HG02840 (cell line): ENCODE data around the gene TRPC6.
"Not testable (repeated sequence)": the region's sequence is repeated elsewhere in the genome, so short reads cannot be mapped to it uniquely, and the experiment has no call there.

ENCODE experiments used
- ATAC-seq: cut with Tn5 transposase; IDR thresholded peaks from one replicate; pipeline ENCODE4 v1.9.1; 2021; ENCODE audit warnings: mild to moderate bottlenecking, moderate library complexity, moderate number of reproducible peaks; ENCODE audit not compliant: unreplicated experiment, low FRiP score

The TRPC6 gene

DNA sequence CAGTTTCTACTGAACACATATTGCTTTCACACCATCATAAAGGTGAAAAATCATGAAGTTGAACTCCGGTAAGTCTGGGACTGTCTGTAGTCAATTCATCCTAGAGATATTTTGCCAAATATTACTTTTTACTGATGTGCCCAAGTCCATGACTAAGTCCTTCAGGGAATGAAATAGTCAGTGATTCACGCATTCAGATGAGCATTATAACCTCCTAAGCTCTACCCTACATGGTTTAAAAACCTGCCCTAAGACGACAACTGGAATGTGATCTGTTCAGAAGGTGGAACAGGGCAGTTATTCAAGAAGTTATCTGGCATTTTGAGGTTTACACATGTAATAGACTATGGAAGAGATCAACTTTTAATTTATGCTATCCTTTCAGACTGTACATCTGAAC lies 125.6 kb downstream of the TRPC6 start:
- ATAC-seq: no peak

DNA sequence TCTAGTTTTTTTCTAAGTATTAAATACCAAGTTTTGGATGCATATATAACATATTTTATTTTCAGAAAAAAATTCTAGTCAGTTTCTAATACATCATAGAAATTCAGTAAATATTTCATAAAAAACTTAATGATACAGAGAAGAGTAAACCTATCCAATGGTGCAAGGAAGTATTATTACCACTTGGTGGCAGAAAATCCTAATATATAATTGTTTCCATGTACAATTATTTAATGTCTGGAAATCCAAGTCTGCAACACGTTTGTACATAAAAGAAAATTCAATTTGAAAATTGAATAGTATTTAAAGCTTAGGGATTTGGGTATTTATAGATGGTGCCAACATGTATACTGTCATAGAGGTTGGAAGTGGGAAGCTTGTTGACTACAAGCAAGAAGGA lies 127.0 kb downstream of the TRPC6 start:
- no peak for ATAC-seq

GRCh38 chr11:101453682-101454081 lies 130.1 kb downstream of the TRPC6 start:
- no peak for ATAC-seq

- no peak for ATAC-seq
Measured at GRCh38 chr11:101448881-101449442, 134.8 kb downstream of the TRPC6 start.

DNA sequence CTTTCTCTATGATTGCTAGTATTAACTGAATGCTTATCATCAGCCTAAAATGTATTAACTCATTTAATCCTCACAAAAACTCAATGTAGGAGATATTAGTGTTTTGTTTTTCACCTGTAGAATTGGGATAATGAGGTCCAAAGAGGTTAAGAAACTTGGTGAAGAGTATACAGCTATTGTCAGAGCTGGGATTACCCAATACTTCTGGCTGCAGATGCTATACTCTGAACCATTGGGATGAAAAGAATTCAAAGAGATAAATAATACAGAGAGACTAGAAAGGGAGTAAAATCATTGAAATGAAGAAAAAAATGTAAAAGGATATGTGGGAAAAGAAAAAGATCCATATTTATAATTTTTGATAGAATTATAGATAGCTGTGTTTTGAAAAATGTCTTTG lies 137.1 kb downstream of the TRPC6 start:
- no peak for ATAC-seq

- no peak for ATAC-seq
Measured at GRCh38 chr11:101446238-101446637, 137.6 kb downstream of the TRPC6 start.

- no peak for ATAC-seq
Measured at GRCh38 chr11:101445761-101446160, 138.0 kb downstream of the TRPC6 start.

DNA sequence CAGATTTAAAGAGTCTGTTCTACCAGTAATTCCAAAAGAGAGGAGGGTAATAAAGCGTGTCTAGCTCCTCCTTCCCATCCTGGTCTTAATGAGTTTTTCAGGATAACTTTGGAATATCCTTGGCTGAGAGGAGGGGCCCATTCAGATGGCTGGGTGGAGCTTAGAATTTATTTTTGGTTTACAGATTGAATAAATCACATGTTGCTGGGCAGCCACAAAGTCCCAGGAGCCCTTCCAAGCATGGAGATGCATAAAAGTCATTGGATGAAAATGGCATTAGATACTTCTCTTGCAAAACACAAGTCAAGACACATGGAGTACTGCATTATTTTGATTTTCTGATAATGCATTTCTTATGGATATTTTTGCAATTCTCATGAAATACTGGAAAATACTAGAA lies 139.0 kb downstream of the TRPC6 start:
- no peak for ATAC-seq

DNA sequence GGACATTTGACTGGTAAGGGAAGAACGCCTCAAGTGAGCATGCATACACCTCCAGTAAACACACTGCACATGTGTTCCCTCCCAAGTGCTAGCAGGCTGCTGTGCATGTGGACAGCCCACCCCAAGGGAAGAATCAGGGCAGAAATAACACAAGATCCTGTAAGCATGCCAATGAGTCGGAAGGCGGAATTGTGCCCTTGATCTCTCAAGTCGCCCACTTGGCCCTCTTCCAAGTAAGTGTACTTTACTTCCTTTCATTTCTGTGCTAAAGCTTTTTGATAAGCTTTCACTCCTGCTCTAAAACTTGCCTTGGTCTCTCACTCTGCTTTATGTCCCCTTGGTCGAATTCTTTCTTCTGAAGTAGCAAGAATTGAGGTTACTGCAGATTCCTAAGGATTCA lies 139.6 kb downstream of the TRPC6 start:
- no peak for ATAC-seq

- ATAC-seq: no peak
Measured at GRCh38 chr11:101442936-101443521, 140.8 kb downstream of the TRPC6 start.

DNA sequence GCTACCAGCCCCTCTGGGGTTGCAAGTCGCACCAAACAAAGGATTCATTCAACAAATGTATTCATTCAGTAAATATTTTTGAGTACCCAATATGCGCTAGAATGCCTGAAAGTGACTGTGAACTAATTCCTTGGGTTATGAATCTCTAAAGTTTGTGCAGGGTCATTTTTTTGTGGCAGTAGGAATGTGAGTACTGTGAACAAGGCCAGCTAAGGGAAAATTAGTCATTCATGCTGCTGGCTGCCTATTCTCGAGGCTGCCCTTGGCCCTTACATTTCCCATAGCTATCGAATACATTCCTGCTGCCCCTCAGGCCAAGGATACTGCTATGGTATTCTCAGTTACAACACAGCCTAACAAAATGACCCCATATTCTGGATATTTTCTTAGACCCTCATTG lies 141.6 kb downstream of the TRPC6 start:
- no peak for ATAC-seq

- ATAC-seq: no peak
Measured at GRCh38 chr11:101441747-101442146, 142.1 kb downstream of the TRPC6 start.

GRCh38 chr11:101439488-101439887 lies 144.3 kb downstream of the TRPC6 start:
- no peak for ATAC-seq

GRCh38 chr11:101438708-101439107 lies 145.1 kb downstream of the TRPC6 start:
- not testable (repeated sequence) for ATAC-seq

- ATAC-seq: no peak
Measured at GRCh38 chr11:101438126-101438525, 145.7 kb downstream of the TRPC6 start.

DNA sequence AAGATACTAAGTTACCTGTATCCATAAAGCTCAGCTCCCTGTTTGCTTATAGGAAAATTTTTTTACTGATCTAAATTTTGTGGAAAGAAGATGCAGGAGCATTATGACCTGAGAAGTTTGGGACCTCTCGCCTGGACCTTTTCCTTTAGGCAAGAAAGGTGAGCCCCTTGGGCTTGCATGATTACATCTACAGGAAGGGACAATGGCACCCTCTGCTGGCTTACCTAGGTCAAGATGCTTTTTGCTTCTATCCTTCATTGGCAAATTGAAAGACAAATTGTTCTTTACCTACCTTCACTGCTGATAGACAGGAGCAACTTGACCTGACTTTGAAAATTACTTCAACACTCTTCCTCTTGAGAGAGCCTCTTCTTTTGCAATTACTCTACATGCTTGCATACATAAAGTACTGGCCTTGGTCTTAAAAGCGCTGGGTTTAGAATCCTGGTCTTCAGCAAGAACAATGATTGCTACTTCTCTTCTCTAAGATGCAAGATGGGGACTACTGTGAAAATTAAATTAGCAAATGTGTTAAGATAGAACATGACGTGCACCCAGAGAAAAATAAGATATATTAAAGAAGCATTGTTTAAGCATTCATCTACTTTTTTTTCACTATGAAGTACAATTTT lies 147.2 kb downstream of the TRPC6 start:
- ATAC-seq: no peak

DNA sequence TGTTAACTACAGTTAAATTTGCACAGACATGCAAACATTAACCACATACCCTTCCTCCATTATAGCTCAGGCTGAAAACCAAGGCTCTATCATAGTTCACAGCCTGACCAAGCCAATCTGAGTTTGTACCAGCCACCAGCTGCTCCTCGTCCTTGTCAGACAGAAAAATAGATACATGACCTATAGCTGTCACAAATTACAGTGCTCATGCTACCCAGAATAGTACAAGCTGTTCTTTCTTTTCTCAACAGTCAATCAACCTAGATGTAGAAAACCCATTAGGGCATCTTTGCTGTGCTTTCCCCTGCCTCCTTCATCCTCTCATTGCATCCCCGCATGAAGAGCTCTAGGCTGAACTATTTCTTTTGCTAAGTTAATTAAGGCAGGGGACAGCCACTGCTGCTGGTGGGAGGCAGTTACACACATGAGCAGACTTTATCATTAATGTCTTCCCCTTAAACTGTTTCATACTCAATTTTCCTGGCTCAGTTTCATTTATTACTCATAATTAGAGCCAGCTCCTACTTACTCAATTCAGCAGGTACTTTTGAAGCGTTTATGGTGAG lies 148.3 kb downstream of the TRPC6 start:
- no peak for ATAC-seq

DNA sequence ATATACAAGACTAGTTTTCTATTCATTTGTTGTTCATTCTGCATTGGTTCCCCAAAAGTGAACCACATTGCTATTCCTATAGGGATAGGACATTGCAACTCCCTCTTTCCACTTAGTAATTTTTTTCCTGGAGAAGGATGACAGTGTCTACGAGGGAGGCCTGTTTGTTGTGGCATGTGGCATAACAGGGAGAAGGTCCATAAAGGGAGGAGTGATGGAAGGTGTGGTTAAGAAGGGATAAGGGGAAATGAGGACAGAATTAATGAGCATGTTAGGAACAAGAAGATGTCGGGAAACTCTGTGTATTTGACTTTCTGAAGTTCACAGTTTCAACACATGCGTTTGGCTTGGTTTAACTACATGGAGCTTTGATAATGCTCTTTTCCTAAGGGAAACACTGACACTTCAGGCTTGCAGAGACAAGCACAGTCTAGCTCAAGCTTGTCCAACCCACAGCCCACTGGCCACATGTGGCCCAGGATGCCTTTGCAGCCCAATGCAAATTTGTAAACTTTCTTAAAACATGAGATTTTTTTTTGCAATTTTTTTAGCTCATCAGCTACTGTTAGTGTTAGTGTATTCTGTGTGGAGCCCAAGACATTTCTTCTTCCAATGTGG lies 149.7 kb downstream of the TRPC6 start:
- ATAC-seq: no peak

DNA sequence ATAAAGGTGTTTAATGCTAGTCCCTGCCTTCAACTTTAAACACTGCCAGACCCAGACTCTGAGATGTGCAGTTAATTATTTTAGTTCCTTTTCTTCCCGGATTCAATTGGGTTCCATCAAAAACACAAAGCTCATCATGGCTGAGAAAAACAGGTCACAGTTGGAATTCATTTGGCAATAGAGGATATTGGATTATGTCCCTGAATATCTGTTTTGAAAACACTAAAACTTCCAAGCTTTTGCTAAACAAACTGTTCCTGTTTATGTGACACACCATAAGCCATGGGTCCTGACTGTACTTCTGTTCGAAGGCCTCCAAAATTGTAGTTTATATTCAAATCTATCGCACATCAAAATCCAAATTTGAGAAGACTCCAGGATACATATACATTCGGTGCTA lies 150.7 kb downstream of the TRPC6 start:
- ATAC-seq: no peak

GRCh38 chr11:101429703-101430540 lies 153.9 kb downstream of the TRPC6 start:
- ATAC-seq: no peak

GRCh38 chr11:101428918-101429317 lies 154.9 kb downstream of the TRPC6 start:
- ATAC-seq: no peak
